Tibial artery (tissue), 4 donors: Measurements from ENCODE around the gene KIAA2012.

Experiments
- DNase-seq, 2 donors: peaks; one replicate each; pipeline ENCODE4 v3.0.0-alpha.2; 2019
- H3K27ac ChIP-seq, 2 donors: fragments of 200-600 bp; sonication (generic) in 1 of 2; 1 replicate in 1 of 2; 2 replicates in 1 of 2; pipeline ENCODE4 v1.5.1; 2018 to 2019; ENCODE audit warnings: mild to moderate bottlenecking in 1 of 2
- H3K27me3 ChIP-seq, 2 donors: fragments of 200-600 bp; sonication (generic) in 1 of 2; one replicate each; pipeline versions ENCODE4 v1.5.1 to v1.6.0; 2016 to 2019
- H3K36me3 ChIP-seq, 3 donors: fragments of 200-600 bp; sonication (generic) in 2 of 3; one replicate each; pipeline ENCODE4 v1.5.1; 2016 to 2019; ENCODE audit warnings: mild to moderate bottlenecking in 2 of 3
- H3K4me1 ChIP-seq, 4 donors: fragments of 200-600 bp; sonication (generic) in 2 of 4; 1 replicate in 3 of 4; 2 replicates in 1 of 4; pipeline ENCODE4 v1.5.1; 2016 to 2019
- H3K4me3 ChIP-seq, 2 donors: fragments of 200-600 bp; sonication (generic) in 1 of 2; 1 replicate in 1 of 2; 2 replicates in 1 of 2; pipeline ENCODE4 v1.5.1; 2018 to 2019; ENCODE audit warnings: mild to moderate bottlenecking in 2 of 2
- H3K9me3 ChIP-seq, 3 donors: fragments of 200-600 bp; sonication (generic) in 1 of 3; one replicate each; pipeline ENCODE4 v1.5.1; 2016 to 2019
- intact Hi-C: fragments of 100-400 bp; cut with DNase I; formaldehyde crosslinking; loops from one replicate; pipeline ENCODE4 v1.15.0; 2023; ENCODE audit warnings: low total_unique reads
- TF ChIP-seq, protein P1 (sequence below), 2 experiments: fragments of 200-600 bp in 1 of 2; fragments of 450-650 bp in 1 of 2; IDR thresholded peaks; one replicate each; pipeline ENCODE4 v1.5.1; 2017 to 2019; ENCODE audit warnings: antibody characterized with exemption in 2 of 2, mild to moderate bottlenecking in 1 of 2, moderate library complexity in 1 of 2

The KIAA2012 gene

DNA sequence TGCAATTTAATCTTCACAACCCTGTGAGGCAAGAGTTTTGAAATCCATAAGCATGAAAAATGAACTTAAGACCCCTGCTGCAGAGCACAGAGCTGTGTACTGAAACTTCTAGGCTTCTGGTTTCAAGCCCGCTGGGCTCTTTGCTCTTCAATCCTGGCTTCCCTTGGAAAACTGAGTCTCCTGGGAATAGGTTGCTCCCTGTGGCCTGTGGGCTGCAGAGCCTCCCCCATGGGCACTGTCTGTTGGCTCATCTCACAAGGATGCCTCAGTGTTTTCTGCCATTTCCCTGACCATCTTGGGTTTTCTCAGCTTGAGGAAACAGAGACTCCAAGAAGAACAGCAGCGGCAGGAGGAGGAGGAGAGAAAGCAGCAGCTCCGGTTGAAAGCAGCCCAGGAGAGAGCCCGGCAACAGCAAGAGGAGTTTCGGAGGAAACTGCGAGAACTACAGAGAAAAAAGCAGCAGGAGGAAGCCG, 120.9 kb downstream of the KIAA2012 start:
- no peak overlapping the region for H3K4me3 ChIP-seq
- H3K4me1 ChIP-seq, result no peaks in the 10 kb centered on the region
- DNase-seq, result no peak
- H3K9me3 ChIP-seq, result no peaks in the 10 kb centered on the region
- H3K27me3 ChIP-seq, result no peaks in the 10 kb centered on the region
- no peak overlapping the region for H3K27ac ChIP-seq
- TF ChIP-seq, protein P1, sequence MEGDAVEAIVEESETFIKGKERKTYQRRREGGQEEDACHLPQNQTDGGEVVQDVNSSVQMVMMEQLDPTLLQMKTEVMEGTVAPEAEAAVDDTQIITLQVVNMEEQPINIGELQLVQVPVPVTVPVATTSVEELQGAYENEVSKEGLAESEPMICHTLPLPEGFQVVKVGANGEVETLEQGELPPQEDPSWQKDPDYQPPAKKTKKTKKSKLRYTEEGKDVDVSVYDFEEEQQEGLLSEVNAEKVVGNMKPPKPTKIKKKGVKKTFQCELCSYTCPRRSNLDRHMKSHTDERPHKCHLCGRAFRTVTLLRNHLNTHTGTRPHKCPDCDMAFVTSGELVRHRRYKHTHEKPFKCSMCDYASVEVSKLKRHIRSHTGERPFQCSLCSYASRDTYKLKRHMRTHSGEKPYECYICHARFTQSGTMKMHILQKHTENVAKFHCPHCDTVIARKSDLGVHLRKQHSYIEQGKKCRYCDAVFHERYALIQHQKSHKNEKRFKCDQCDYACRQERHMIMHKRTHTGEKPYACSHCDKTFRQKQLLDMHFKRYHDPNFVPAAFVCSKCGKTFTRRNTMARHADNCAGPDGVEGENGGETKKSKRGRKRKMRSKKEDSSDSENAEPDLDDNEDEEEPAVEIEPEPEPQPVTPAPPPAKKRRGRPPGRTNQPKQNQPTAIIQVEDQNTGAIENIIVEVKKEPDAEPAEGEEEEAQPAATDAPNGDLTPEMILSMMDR (IDR thresholded peaks at IDR 0.05), result no peak
- H3K36me3 ChIP-seq, result no peaks in the 10 kb centered on the region
- intact Hi-C loops, result no loop called here

DNA sequence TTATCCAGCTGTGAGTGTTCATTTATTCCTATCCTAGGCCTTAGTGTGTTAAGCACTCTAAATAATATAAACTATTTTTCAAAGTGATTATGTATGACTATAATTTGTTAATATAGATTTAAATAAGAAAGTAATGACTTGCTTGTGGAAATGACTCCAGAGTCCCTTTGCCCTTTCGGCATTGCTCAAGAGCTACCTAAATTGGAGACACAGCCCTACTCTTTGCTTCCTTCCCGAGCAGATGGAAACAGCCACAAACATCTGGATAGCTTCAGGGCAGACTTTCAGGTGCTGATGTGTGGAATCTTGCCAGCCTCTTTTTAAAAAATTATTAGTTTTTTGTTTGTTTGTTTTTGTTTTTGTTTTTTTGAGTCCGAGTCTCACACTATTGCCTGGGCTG, 121.4 kb downstream of the KIAA2012 start:
- Histone ChIP-seq H3K4me3 (no peak overlapping the region), H3K4me1 (no peaks in the 10 kb centered on the region), H3K9me3 (no peaks in the 10 kb centered on the region), H3K27me3 (no peaks in the 10 kb centered on the region), H3K27ac (no peak overlapping the region), H3K36me3 (no peaks in the 10 kb centered on the region)
- intact Hi-C loops, result no loop called here
- TF ChIP-seq, protein P1 (IDR thresholded peaks at IDR 0.05), result no peak
- no peak for DNase-seq

DNA sequence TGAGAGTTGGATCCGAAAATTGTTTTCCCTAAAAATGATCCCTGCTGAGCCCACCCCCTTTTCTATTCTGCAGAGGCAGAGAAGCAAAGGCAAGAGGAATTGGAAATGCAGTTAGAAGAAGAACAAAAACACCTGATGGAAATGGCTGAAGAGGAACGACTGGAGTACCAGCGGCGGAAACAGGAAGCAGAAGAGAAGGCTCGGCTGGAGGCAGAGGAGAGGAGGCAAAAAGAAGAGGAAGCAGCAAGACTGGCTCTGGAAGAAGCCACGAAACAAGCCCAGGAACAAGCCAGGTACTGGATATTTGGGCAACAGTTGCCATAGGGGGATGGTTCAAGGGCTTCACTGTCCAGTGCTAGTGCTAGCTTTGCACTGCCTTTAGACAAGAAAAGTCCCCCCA, 123.7 kb downstream of the KIAA2012 start:
- Histone ChIP-seq H3K27me3 (no peaks in the 10 kb centered on the region), H3K4me3 (no peak overlapping the region), H3K36me3 (peaks cover 0 to 6% (median 6%) of the 10 kb centered on the region in 3 donors), H3K27ac (no peak overlapping the region), H3K4me1 (no peaks in the 10 kb centered on the region), H3K9me3 (no peaks in the 10 kb centered on the region)
- intact Hi-C loops, result no loop called here
- no peak for DNase-seq
- TF ChIP-seq, protein P1 (IDR thresholded peaks at IDR 0.05), result no peak

DNA sequence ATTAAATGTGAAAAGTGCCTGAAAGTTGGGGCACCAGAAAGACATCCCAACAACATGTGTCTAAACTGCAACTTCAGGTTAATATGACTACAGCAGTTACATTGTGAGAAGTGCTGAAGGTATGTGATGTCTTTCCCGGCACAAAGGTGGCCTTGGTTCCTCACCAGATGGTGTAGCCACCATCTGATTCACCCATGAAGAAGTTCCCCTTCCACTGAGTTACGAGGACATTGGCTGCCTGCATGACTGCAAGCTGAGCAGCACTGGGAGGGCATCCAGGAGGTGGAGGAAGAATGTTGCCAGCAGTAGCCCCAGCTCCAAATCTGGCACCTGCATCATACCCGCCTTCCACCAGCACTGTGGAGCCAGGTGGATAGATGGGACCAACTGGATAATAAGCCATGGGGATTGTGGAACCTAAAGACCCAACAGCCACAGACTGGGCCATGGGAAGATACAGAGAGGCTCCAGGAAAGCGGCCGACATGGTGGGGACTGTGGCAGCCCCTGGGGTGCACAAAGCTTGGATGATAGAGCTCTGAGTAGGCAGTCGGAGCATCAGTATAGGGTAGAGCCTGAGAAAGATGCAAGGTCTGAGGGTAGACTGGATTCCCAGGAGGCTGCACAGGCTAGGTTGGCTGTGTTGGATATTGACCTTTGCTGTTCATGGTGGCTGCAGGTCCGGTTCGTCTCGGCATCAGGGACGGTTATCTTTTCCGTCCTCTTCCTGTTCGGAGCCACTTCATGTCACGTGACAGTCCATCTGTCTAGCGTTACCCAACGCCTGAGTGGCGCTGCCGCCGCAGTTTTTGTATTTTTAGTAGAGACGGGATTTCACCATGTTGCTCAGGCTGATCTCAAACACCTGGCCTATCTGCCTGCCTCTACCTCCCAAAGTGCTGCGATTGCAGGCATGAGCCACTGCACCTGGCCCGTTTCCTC, 128.4 kb downstream of the KIAA2012 start:
- intact Hi-C loops, result no loop called here
- TF ChIP-seq, protein P1 (IDR thresholded peaks at IDR 0.05), result no peak
- Histone ChIP-seq H3K36me3 (peaks cover 11 to 21% (median 17%) of the 10 kb centered on the region in 3 donors), H3K4me3 (no peak overlapping the region), H3K9me3 (no peaks in the 10 kb centered on the region), H3K27me3 (no peaks in the 10 kb centered on the region), H3K4me1 (no peaks in the 10 kb centered on the region), H3K27ac (no peak overlapping the region)
- DNase-seq, result no peak

DNA sequence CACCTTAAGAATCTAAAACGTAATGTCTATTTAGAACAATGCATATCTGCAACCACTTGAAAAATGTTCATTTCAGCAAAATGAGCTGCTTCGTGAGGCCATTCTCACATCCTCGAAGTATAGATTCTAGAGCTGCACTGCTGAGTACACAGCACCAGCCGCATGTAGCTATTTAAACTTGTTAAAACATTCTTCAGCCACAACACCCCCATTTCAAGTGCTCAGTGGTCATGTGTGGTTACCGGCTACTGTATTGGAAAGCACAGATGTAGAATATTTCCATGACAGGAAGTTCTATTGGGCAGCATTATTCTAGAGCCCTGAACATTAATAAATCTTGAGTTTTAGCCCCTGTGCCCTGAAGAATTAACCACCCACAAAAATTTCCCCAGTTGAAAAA, 130.3 kb downstream of the KIAA2012 start:
- Histone ChIP-seq H3K27me3 (no peaks in the 10 kb centered on the region), H3K27ac (no peak overlapping the region), H3K4me1 (no peaks in the 10 kb centered on the region), H3K36me3 (peaks cover 26 to 36% (median 32%) of the 10 kb centered on the region in 3 donors), H3K9me3 (no peaks in the 10 kb centered on the region), H3K4me3 (no peak overlapping the region)
- no peak for DNase-seq
- TF ChIP-seq, protein P1 (IDR thresholded peaks at IDR 0.05), result no peak
- intact Hi-C loops, result no loop called here
